ENCODE measurements around the gene STRBP. TPM values are rescaled to one million over a fixed set of nuclear protein-coding genes. Genes with fewer than 3 reads are reported as not detected.

Gene STRBP
- total RNA-seq, 2 experiments from 2014 or later: 40.7 to 43.2 TPM

DNA sequence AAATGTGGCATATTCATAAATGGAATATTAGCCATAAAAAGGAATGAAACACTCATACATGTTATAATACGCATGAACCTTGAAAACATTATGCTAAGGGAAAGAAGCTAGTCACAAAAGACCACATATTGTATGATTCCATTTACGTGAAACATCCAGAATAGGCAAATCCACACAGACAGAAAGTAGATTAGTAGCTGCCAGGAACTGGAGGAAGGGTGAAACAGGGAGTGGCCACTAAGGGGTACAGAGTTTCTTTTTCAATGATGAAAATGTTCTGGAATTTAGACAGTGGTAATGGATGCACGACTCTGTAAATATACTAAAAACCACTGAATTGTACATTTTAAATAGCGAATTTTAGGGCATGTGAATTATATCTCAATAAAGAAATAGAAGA lies 39.4 kb downstream of the STRBP start:
- H3K27me3 Mint-ChIP-seq: no peaks in the 10 kb centered on the region
- H3K4me1 Mint-ChIP-seq (ENCODE audit: low read depth): peaks cover 29% of the 10 kb centered on the region
- ChIA-PET POLR2A (no interaction called here), CTCF (interaction anchor here (1.0 to 1.8 kb wide), 4 partner anchors 10 to 35 kb away, joined by 3 to 5 read pairs (median 4); no protein-coding TSS in a partner anchor)
- DNase-seq: no peak
- ATAC-seq: no peak
- no peak overlapping the region for H3K27ac Mint-ChIP-seq
- TF ChIP-seq, protein P1, sequence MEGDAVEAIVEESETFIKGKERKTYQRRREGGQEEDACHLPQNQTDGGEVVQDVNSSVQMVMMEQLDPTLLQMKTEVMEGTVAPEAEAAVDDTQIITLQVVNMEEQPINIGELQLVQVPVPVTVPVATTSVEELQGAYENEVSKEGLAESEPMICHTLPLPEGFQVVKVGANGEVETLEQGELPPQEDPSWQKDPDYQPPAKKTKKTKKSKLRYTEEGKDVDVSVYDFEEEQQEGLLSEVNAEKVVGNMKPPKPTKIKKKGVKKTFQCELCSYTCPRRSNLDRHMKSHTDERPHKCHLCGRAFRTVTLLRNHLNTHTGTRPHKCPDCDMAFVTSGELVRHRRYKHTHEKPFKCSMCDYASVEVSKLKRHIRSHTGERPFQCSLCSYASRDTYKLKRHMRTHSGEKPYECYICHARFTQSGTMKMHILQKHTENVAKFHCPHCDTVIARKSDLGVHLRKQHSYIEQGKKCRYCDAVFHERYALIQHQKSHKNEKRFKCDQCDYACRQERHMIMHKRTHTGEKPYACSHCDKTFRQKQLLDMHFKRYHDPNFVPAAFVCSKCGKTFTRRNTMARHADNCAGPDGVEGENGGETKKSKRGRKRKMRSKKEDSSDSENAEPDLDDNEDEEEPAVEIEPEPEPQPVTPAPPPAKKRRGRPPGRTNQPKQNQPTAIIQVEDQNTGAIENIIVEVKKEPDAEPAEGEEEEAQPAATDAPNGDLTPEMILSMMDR (IDR thresholded peaks at IDR 0.05): no peak
- intact Hi-C loops (cut with micrococcal nuclease): loop anchor here (10.0 kb wide), 1 partner anchor 144 kb away; no protein-coding TSS in a partner anchor
- no peaks in the 10 kb centered on the region for H3K9me3 Mint-ChIP-seq
- H3K4me3 Mint-ChIP-seq: no peak overlapping the region
- peaks cover 1% of the 10 kb centered on the region for H3K36me3 Mint-ChIP-seq (ENCODE audit: low read depth)

DNA sequence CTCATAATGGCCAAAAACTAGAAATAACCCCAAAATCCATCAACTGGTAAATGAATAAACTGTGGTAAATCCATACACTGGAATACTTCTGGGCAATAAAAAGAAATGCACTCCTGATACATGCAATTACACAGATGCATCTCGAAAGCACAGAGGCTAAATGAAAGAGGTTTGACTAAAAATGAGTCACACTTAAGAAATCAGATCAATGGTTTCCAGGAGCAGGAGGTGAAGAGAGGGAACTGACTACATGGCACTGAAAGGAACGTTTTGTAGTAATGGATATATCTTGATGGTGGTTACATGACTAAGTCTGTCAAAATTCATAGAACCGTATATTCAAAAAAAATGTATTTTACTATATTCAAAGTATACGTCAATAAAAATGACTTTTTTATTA lies 42.4 kb downstream of the STRBP start:
- Mint-ChIP-seq H3K36me3 (ENCODE audit: low read depth) (peaks cover 6% of the 10 kb centered on the region), H3K27ac (peak overlapping the region; percentile 77), H3K9me3 (no peaks in the 10 kb centered on the region), H3K4me3 (peak overlapping the region; percentile 16), H3K4me1 (ENCODE audit: low read depth) (peaks cover 37% of the 10 kb centered on the region), H3K27me3 (no peaks in the 10 kb centered on the region)
- ATAC-seq (peak; percentile 24), DNase-seq (no peak)
- intact Hi-C loops (cut with micrococcal nuclease): loop anchor here (2.0 to 10.0 kb wide), 2 partner anchors 113 to 141 kb away; no protein-coding TSS in a partner anchor
- CTCF ChIA-PET: interaction anchor here (0.6 to 2.1 kb wide), 26 partner anchors 11 to 278 kb away, joined by 3 to 22 read pairs (median 4); partner anchors contain the start of gene STRBP
- TF ChIP-seq, protein P1 (IDR thresholded peaks at IDR 0.05): no peak
- POLR2A ChIA-PET: interaction anchor here (0.5 to 0.9 kb wide), 3 partner anchors 8 to 286 kb away, joined by 3 to 4 read pairs (median 3); no protein-coding TSS in a partner anchor

GRCh38 chr9:123225374-123225813 lies 43.0 kb downstream of the STRBP start:
- DNase-seq (peak; percentile 81), ATAC-seq (peak; percentile 98)
- POLR2A ChIA-PET: interaction anchor here (0.5 to 1.1 kb wide), 4 partner anchors 9 to 285 kb away, joined by 3 to 4 read pairs (median 3); no protein-coding TSS in a partner anchor
- Mint-ChIP-seq H3K27me3 (no peaks in the 10 kb centered on the region), H3K4me3 (peak overlapping the region; percentile 21), H3K4me1 (ENCODE audit: low read depth) (peaks cover 41% of the 10 kb centered on the region), H3K36me3 (ENCODE audit: low read depth) (peaks cover 6% of the 10 kb centered on the region), H3K9me3 (no peaks in the 10 kb centered on the region), H3K27ac (peak overlapping the region; percentile 77)
- CTCF ChIA-PET: interaction anchor here (0.5 to 2.1 kb wide), 40 partner anchors 8 to 278 kb away, joined by 3 to 22 read pairs (median 4); partner anchors contain the start of gene STRBP
- intact Hi-C loops (cut with micrococcal nuclease): loop anchor here (2.0 to 10.0 kb wide), 2 partner anchors 113 to 141 kb away; no protein-coding TSS in a partner anchor
- TF ChIP-seq, protein P1 (IDR thresholded peaks at IDR 0.05): peak; percentile 54

- POLR2A ChIA-PET: no interaction called here
Measured at GRCh38 chr9:123220127-123220526, 48.3 kb downstream of the STRBP start.

More at GRCh38 chr9:123220127-123220526, 48.3 kb downstream of the STRBP start:
- no peaks in the 10 kb centered on the region for H3K9me3 Mint-ChIP-seq
- peaks cover 29% of the 10 kb centered on the region for H3K4me1 Mint-ChIP-seq (ENCODE audit: low read depth)
- peaks cover 6% of the 10 kb centered on the region for H3K36me3 Mint-ChIP-seq (ENCODE audit: low read depth)
- intact Hi-C loops (cut with micrococcal nuclease): loop anchor here (10.0 kb wide), 1 partner anchor 135 kb away; no protein-coding TSS in a partner anchor
- ATAC-seq: no peak
- no peak overlapping the region for H3K27ac Mint-ChIP-seq
- TF ChIP-seq, protein P1 (IDR thresholded peaks at IDR 0.05): no peak
- no peak for DNase-seq
- H3K4me3 Mint-ChIP-seq: no peak overlapping the region
- CTCF ChIA-PET: interaction anchor here (1.4 to 3.1 kb wide), 3 partner anchors 8 to 134 kb away, joined by 3 to 8 read pairs (median 5); no protein-coding TSS in a partner anchor
- no peaks in the 10 kb centered on the region for H3K27me3 Mint-ChIP-seq
